ENCODE measurements around the gene C10orf90.

C10orf90 gene

DNA sequence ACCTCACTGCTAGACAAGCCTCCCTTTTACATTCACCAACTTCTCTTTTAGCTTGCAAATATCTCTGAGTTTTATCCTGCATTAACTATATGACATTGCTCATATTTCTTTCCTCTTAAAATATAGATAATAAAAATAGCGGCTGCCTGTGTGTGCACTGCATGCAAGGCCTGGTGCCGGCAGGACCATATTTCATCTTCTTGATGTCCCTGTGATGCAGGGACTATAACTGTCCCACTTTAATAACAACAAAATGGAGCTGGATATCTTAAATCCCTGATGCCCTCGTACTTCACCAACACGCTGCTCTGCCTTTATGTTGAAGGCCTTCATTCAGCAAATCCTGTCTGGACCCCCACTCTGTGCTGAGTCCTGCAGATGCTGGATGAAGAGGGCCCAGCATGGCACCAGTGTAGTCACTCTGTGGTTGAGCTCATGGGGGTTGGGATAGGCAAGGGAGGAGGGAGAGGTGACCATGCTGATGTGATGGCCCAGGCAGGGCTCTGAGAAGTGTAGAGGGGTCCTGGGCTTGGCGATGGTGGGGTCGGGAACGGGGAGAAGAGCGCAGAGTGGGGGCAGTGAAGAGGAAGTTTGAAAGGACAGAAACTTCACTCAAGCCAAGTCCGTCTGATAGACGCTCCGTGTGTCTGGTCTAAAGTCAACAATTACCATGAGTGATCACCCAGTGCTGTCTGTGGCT lies 40.4 kb downstream of the C10orf90 start:
- no peak for DNase-seq

DNA sequence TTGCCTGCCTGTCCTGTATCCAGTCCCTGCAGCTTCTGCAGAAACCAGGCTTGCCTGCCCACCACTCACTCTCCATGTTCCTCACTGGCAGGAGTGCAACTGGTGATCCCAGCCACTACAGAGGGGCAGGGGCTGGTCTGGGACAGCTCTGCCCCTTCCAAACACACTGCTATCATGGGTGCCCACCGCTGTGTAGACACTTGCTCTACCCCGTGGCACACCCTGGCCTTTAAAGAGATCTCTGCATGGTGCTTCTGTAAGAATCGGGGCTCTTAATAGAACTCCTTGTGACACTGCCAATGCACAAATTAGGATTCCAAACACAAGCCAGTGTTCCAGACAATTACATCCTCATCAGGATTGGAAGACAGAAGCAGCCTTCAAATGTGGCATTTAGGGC lies 41.7 kb downstream of the C10orf90 start:
- no peak for DNase-seq

DNA sequence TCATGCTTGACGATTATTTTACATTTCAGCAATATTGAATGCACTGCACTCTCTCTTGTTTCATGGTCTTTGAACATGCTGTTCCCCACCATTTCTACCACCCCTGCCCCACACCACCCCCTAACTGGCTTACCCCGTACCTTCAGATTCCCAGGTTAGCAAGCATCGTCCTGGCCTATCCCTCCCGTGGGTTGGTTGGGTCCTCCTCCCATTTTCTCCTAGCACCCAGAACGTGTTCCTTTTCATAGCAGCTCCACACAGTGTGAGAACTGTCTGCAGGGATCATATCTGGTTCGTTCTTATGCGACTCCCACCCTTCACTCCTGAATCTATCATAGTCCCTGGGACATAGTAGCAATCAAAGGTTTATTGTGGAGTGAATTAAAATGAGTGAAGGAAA lies 48.6 kb downstream of the C10orf90 start:
- no peak for DNase-seq

DNA sequence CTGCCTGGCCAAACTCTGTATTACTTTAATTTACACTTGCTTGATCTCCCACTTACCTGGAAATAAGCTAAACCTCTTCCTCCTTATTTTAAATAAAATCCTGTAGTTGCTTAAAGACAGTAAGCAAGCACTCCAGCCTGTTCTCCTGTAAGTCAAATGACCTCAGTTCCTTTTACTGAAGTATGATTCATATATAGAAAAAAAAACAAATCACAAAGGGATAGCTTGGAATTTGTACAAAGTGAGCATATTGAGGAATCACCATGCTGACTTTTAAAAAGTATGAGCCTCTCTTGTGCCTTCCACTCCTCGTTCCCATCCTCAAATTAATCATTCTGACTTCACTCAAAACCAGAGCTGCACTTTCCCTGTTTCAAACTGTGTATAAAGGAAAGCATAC lies 52.0 kb downstream of the C10orf90 start:
- DNase-seq: peak; percentile 65

DNA sequence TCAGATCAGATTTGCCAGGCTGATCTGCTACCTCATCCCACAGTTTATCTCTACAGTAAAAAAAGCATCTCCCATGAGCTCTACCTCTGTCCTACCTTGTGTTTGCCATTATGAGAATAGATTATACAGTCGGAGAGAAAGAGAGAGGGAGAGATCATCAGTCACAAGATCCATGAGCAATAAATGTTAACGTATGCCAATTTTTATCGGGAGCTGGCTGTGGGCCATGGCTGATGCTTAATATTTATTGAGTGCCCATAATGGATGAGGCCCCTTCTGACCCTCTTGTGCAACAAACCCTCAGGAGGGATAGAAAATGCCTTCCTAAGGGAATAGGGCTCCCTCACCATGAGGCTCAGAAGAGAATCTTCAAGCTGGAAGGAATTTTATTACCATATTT lies 52.8 kb downstream of the C10orf90 start:
- no peak for DNase-seq

DNA sequence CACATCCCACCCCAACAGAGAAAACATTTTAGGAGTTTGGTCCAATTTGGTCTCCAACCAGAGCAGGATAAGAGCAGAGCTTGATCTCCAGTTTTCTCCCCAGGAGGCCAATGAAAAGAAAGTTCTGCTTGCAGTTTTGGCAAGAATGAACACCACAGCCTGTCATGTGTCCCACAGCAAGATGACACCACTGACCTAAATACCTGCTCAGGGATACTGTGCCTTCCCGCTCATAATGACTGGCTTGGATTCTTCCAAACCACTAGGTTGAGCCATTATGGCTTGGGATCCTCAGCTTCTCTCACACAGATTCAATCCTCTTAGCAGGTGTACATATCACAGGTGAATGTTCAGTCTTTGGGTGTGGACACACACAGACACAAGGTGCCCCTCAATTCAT lies 53.3 kb downstream of the C10orf90 start:
- no peak for DNase-seq

DNA sequence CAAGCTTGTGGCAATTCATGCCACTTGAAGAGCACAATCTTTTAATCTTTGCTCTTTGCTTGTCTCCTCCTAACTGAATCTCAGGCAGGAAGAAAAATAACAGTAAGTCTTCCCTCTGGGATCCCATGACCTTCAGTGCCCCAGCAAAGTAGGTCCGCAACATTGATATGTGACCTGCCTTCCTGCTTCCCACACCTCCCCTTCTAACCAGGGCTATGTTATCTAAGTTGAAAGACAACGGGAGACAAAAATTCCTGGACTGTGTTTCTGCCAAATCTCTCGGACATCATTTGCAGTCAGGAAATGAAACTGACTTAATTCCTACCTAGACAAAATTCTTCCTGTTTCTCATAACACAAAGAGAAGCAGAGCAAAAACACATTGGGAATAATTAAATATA lies 53.8 kb downstream of the C10orf90 start:
- DNase-seq: no peak

DNA sequence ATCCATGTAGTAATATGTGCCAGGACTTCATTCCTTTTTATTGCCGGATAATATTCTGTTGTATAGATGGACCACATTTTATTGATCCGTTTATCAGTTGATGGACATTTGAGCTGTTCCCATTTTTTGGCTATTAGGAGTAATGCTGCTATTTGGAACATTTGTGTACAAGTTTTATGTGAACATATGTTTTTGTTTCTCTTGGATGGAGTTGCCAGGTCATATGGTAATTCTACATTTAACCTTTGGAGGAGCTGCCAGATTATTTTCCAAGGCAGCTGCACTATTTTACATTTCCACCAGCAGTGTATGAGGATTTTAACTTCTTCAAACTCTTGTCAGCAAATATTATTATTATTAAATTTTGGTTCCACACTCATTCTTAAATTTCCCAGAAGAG lies 59.2 kb downstream of the C10orf90 start:
- no peak for DNase-seq

DNA sequence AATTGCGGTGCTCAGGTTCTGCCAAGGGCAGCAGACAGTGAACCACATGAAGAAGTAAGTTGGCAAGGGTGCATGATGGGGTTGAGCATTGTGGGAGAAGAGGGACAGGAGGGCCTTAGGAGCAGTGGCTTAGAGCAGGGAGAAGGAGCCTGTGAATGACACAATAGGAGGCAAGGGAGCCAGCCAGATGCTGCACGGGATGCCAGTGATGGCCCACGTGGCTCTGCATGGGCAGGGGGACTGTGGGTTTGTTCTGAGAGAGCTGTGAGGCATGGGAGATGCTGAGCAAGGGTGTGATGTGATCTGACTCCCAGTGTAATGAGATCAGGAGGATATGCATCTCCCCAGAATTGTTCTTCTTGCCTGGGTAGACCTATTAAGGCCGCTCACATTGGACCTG lies 60.9 kb downstream of the C10orf90 start:
- DNase-seq: no peak

DNA sequence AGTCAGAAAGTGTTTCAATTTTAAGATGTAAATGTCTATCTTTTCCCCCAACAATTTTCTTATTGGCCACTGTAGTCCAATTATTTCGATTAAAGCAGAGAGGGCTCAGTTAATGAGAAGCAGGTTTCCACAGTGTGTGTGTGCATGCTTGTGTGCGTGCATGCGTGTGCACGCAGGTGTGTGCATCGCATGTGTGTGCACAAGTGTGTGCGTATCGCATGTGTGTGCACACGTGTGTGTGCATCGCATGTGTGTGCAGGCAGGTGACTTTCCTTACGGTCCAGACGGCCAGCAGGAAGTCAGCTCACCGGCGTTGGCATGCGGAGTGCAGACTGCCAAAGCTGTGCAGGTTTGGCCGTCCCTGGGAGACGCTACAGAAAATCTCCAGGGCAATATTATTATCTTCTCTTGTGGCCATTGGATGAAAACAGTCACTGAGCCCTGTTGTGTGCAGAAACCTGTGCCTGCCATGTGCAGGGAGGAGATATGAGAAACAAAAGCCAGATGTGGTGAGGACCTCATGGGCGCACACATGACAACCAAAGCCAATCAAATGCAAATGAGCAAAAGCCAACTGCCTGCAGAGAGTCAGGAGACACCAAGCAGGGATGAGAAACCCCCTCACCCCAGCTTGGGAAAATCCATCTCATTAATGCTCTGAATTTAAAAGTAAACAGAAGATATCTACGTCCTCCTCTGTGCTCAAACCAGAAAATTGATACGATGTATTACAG lies 70.4 kb downstream of the C10orf90 start:
- no peak for DNase-seq

DNA sequence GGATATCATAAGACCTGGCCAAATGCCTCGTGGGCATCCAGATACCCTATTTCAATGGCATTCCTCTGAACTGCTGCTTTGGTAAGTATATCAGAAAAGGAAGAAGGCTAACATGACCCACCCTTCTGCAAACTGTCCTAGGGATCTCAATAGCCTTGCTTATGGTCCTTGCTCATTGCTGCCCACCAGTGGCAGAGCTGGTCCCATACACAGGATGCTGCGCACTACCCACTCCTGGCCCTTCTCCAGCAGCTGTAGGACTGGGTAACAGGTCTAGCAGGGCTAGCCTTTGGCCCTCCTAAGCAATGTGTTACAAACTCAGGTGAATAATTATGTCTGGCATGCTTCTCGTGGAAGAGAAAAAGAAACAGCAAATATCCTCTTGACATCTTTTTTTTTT lies 72.5 kb downstream of the C10orf90 start:
- DNase-seq: peak; percentile 54

DNA sequence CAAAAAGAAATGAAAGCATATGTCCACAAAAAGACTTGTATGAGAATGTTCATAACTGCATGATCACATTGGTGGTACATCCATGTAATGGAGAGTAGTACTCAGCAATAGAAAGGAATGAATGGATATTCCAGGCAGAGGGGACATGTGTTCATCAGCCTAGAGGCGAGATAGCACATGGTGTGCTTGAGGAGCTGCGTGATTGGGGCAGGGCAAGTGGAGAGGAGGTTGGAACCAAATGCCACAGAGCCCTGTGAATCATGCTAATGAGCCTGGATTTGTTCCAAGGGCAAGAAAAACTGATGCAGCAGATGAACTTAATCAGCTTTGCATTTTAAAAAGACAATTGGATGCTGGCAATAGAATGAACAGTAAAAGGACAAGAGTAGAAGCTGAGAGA lies 73.3 kb downstream of the C10orf90 start:
- peak; percentile 32 for DNase-seq

DNA sequence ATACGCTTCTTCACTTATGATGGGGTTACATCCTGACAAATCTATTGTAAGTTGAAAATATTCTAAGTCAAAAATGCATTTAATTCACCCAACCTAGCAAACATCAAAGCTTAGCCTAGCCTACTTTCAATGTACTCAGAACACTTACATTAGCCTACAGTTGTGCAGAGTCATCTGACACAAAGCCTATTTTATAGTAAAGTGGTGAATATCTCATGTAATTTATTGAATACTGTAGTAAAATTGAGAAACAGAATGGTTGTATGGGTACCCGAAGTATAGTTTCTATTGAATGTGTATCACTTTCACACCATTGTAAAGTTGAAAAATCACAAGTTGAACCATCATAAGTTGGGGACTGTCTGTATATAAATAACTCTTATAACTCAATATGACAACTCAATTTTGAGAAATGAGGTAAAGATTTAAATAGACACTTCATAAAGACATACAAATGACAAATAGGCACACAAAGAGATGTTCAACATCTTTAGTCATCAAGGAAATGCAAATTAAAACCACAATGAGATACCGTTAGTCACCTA lies 73.9 kb downstream of the C10orf90 start:
- no peak for DNase-seq

DNA sequence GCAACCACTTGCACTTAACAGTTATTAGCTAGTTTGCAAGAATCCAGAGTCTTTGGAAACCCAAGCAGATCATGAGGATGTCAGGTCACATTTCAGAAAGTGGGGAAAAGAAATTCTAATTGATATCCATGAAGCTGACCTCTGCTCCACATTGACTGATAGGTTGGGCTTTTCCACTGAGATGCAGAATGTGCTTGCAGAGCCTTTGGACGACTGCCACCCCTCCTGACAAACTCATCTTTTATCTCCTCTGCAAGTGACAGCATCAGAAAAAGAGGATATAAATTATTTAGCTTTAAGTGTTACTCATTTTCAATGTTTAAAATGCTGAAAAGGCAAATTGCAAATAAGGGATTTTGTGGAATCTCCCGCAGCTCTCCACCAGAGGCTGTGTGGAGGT lies 75.3 kb downstream of the C10orf90 start:
- no peak for DNase-seq

DNA sequence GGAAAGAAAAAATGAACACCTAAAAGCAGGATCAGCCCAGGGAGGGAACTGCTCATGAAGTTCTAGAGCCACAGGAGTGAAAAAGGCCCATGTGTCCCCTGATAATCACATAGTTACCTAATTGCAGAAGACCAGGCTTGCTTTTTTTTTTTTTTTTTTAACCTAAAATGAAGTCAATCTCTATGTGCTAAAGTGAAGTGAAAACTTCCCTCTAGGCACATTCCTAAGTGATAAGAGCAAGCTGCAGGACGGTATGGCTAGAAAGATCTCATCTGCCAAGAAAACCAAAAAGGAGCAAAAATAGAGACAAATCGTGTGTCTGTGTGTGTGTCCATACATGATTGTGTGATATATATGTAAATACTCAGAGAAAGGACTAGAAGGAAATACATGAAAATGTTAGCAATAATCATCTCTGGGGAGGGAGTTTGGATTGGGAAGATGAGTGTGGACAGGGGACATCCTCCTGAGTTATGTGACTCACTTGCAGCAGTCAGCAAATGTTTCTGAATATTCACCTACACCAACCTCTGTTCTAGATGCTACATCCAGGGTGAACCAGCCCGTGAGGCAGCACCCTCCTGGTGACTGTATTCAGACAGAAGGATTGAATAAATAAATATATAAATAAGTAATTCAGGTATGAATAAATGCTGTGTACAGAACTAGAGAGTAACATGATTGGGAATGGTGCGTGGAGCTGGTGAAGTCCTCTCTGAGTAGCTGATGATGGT lies 76.4 kb downstream of the C10orf90 start:
- DNase-seq: no peak

DNA sequence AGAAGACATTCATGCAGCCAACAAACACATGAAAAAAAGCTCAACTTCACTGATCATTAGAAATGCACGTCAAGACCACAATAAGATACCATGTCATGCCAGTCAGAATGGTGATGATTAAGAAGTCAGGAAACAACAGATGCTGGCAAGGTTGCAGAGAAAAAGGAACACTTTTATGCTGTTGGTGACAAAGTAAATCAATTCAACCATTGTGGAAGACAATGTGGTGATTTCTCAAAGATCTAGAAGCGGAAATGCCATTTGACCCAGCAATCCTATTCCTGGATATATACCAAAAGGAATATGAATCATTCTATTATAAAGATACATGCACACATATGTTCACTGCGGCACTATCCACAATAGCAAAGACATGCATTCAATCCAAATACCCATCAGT lies 77.6 kb downstream of the C10orf90 start:
- no peak for DNase-seq

DNA sequence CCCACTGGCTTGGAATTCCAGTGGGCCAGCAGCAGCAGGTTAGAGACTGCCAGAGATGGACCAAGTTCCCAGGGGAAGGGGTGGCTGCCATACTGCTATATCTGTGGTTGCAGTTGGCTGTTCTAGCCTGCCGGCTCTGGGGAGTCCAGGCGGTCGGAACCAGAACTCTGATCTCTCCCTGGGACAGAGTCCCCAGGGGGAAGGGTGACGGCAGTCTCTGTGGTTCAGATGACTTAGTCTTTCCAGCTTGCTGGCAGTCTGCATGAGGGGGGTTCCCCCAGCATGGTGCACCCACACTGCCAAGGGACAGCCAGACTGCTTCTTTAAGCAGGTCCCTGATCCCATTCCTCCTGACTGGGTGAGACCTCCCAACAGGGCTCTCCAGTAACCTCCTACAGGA lies 82.5 kb downstream of the C10orf90 start:
- no peak for DNase-seq

DNA sequence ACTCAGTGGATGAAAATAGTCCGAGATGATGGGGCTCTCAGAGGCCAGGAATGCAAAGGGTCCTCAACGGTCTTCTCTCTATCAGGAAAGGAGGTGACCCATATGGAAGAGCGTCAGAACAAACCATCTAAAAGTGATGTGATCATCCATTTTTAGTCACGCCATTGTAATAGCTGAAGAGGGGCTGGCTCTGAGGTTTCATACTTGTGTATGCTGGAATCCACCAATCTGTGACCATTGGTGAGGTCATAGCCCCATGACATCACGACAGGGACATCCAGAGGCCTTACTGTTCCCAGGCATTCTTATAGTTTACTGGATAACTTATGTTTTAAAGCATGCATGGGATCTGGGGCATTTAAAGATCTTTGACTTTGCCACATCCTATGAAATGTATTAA lies 83.6 kb downstream of the C10orf90 start:
- no peak for DNase-seq

DNA sequence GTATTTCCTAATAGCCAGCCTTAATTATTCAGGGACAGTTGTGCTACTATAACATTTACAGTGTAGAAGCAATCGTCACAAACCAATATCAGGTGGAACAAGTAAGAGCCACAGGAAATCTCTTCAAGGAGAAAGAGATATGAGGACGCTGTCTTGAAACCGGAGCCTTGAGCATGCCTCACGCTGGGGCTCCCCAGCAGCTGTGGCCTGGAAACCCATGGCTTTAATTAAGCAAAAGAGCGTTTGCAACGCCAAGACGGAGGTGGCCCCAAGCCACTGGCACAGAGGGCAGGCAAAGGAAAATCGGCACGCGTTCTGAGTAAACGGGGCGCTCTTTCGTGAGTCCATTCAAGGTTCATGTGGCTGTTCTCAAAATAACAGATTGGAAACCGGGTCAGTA lies 84.4 kb downstream of the C10orf90 start:
- no peak for DNase-seq

DNA sequence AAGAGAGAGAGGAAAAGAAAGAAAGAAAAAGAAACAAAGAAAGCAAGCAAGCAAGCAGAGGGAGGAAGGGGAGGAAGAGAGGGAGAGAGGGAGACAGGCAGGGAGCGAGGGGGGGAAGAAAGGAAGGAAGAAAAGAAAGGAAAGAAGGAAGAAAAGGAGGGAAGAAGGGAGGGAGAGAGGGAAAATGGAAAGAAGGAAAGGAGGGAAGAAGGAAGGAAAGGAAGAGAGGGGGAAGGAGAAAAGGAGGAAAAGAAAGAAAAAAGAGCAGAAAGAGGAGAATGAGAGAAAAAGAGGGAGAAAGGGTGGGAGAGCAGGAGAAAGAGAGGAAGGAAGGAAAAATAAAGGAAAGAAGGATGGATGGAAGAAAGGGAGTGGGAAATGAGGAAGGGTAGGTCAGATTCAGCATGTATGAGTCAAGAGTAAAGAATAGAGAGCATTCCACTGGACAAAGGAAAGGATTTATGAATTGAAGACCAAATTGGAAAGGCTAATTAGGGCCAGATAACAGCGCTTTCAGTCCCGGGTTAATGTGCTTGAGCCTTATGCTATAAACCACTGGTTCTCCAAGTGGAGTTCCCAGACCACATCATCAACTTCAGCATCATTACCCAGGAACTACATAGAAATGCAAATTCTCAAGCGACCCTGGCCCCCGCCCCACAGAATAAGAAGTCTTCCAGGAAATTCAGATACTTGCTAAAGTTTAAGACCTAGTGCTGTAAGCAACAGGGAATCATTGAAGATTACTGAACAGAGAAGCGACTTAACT lies 85.1 kb downstream of the C10orf90 start:
- no peak for DNase-seq

DNA sequence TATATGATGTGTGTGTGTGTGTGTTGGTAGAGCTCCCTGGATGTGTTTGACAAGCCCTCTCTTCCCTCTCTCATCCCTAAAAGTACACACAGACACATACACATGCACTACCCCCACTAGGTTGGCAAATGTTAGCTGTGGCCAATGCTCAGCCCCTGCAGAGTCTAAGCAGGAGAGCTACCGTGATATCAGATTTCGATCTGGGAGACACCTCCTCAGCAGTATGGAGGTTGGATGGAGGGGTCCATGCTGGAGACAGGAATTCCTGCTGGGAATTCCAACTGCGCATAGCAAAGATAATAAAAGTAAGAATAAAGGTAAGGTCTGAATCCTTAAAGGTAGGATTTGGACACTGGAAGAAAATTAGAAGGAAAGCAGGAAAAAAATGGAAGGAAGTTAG lies 85.7 kb downstream of the C10orf90 start:
- no peak for DNase-seq

DNA sequence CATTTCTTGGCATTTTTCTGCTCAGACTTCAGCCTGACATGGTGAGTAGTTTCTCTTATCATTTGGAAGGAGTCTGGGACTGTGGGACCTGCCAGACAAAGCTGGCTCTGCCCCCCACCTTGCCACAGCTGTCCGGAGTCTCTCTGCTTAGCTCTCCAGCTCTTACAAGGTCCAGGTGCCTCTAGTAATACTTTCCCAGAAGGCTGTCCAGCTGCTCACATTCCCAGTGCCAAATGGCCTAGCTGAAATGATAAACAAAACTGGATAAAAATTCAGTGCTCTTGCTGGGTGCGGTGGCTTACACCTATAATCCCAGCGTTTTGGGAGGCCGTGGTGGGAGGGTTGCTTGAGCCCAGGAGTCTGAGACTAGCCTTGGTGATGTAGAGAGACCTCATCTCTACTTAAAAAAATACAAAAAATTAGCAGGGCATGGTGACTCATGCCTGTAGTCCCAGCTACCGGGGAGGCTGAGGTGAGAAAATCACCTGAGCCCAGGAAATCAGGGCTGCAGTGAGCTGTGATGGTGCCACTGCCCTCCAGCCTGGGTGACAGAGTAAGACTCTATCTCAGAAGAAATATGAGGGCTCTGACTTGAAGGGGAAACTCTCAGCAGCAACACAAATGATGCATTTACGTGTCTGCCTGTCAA lies 86.8 kb downstream of the C10orf90 start:
- DNase-seq: no peak
